ENCODE results near the gene RAD51AP1.

RAD51AP1 gene

DNA sequence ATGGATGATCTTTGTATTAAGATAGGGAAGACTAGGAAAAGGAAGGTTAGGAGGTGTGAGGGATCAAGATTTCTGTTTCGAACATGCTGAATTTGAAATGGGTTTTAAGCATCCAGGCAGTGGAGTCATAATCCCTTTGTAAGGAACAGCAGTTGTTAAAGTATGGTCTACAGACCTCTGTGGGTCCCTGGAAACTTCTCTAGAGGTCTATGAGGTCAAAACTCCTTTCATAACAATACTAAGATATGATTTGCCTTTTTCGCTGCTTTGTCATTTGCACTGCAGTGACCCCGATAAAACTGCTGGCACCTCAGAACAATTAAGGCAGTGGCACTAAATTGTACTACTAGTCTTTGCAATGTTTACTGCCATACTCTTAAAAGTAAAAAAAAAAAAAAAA lies 1.5 kb downstream of the RAD51AP1 start:
- Histone ChIP-seq H3K9ac (ENCODE audit: low read length) (peak overlapping the region; percentile 94), H3K9me3 (ENCODE audit: insufficient read depth, low read length) (no peaks in the 10 kb centered on the region), H3K79me2 (ENCODE audit: low read length) (peaks cover 57% of the 10 kb centered on the region), H3K4me1 (ENCODE audit: low read length) (peaks cover 40% of the 10 kb centered on the region), H3K4me2 (ENCODE audit: low read length) (peak overlapping the region; percentile 91), H4K20me1 (ENCODE audit: insufficient read depth, low read length) (no peaks in the 10 kb centered on the region), H3K27ac (ENCODE audit: low read length) (no peak overlapping the region), H3K36me3 (replicated peaks; ENCODE audit: low read depth, low read length) (peaks cover 24% of the 10 kb centered on the region), H3K4me3 (ENCODE audit: low read length) (peak overlapping the region; percentile 97), H2AFZ (ENCODE audit: low read depth, low read length) (no peak overlapping the region), H3K27me3 (ENCODE audit: low read depth, low read length) (no peaks in the 10 kb centered on the region)
- TF ChIP-seq EZH2phosphoT487 (IDR thresholded peaks at IDR 0.05; ENCODE audit: low read depth), result no peak
- TF ChIP-seq, protein P1, sequence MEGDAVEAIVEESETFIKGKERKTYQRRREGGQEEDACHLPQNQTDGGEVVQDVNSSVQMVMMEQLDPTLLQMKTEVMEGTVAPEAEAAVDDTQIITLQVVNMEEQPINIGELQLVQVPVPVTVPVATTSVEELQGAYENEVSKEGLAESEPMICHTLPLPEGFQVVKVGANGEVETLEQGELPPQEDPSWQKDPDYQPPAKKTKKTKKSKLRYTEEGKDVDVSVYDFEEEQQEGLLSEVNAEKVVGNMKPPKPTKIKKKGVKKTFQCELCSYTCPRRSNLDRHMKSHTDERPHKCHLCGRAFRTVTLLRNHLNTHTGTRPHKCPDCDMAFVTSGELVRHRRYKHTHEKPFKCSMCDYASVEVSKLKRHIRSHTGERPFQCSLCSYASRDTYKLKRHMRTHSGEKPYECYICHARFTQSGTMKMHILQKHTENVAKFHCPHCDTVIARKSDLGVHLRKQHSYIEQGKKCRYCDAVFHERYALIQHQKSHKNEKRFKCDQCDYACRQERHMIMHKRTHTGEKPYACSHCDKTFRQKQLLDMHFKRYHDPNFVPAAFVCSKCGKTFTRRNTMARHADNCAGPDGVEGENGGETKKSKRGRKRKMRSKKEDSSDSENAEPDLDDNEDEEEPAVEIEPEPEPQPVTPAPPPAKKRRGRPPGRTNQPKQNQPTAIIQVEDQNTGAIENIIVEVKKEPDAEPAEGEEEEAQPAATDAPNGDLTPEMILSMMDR (IDR thresholded peaks at IDR 0.05; ENCODE audit: low read depth, low read length), result no peak

DNA sequence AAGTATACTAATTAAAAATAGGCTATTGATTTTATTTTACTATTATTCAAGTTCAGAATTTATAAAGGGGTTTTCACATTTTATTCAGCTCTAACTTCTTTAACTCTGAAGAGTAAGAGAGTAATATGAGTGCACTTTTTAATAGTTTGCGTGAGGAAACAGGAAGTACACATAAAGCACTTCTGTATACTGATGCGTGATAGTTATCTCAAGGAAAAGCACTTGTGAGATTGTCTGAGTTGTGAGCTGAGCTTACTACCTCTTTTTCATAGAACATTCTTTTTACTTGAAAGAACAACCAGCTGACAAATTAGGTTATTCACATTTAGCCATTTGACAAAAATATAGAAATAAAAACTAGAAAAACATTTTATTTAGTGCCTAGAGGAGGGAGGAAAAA lies 1.9 kb downstream of the RAD51AP1 start:
- TF ChIP-seq EZH2phosphoT487 (IDR thresholded peaks at IDR 0.05; ENCODE audit: low read depth), result no peak
- TF ChIP-seq, protein P1 (IDR thresholded peaks at IDR 0.05; ENCODE audit: low read depth, low read length), result no peak
- Histone ChIP-seq H3K9ac (ENCODE audit: low read length) (no peak overlapping the region), H3K27ac (ENCODE audit: low read length) (no peak overlapping the region), H3K9me3 (ENCODE audit: insufficient read depth, low read length) (no peaks in the 10 kb centered on the region), H4K20me1 (ENCODE audit: insufficient read depth, low read length) (no peaks in the 10 kb centered on the region), H3K27me3 (ENCODE audit: low read depth, low read length) (no peaks in the 10 kb centered on the region), H3K4me3 (ENCODE audit: low read length) (peak overlapping the region; percentile 97; the same call in 1 of the 2 replicates), H3K4me2 (ENCODE audit: low read length) (peak overlapping the region; percentile 91), H3K79me2 (ENCODE audit: low read length) (peaks cover 57% of the 10 kb centered on the region), H3K36me3 (replicated peaks; ENCODE audit: low read depth, low read length) (peaks cover 25% of the 10 kb centered on the region), H3K4me1 (ENCODE audit: low read length) (peaks cover 36% of the 10 kb centered on the region), H2AFZ (ENCODE audit: low read depth, low read length) (no peak overlapping the region)

GRCh38 chr12:4545195-4545594 lies 6.5 kb downstream of the RAD51AP1 start:
- Histone ChIP-seq H3K79me2 (ENCODE audit: low read length) (peaks cover 21% of the 10 kb centered on the region), H3K27me3 (ENCODE audit: low read depth, low read length) (no peaks in the 10 kb centered on the region), H3K9me3 (ENCODE audit: insufficient read depth, low read length) (no peaks in the 10 kb centered on the region), H3K4me3 (ENCODE audit: low read length) (no peak overlapping the region), H4K20me1 (ENCODE audit: insufficient read depth, low read length) (no peaks in the 10 kb centered on the region), H3K9ac (ENCODE audit: low read length) (no peak overlapping the region), H3K4me1 (ENCODE audit: low read length) (peaks cover 9% of the 10 kb centered on the region), H3K36me3 (replicated peaks; ENCODE audit: low read depth, low read length) (peaks cover 47% of the 10 kb centered on the region), H3K27ac (ENCODE audit: low read length) (no peak overlapping the region), H2AFZ (ENCODE audit: low read depth, low read length) (no peak overlapping the region), H3K4me2 (ENCODE audit: low read length) (no peak overlapping the region)
- TF ChIP-seq EZH2phosphoT487 (IDR thresholded peaks at IDR 0.05; ENCODE audit: low read depth), result no peak
- TF ChIP-seq, protein P1 (IDR thresholded peaks at IDR 0.05; ENCODE audit: low read depth, low read length), result no peak

DNA sequence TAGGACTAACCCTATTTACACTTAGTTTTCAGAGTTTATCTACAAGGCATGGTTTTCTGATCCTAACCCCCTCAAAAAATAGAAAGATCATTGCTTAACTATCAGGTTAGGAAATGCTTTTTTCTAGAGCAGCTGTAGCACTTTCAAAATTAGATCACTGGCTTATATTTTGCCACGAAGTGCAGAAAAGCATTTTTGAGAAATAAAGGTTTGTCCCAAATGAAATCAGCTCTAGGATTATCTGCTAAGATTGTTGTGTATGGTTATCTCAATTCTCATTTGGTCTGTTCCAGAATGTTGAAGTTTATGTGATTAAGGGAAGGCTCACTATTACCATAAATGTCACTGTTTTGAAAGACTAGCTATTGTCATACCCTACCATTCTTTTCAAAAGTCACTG lies 13.5 kb downstream of the RAD51AP1 start:
- Histone ChIP-seq H3K36me3 (replicated peaks; ENCODE audit: low read depth, low read length) (peaks cover 43% of the 10 kb centered on the region), H3K27ac (ENCODE audit: low read length) (no peak overlapping the region), H3K4me1 (ENCODE audit: low read length) (no peaks in the 10 kb centered on the region), H3K9me3 (ENCODE audit: insufficient read depth, low read length) (no peaks in the 10 kb centered on the region), H4K20me1 (ENCODE audit: insufficient read depth, low read length) (no peaks in the 10 kb centered on the region), H3K4me2 (ENCODE audit: low read length) (no peak overlapping the region), H3K79me2 (ENCODE audit: low read length) (no peaks in the 10 kb centered on the region), H3K9ac (ENCODE audit: low read length) (no peak overlapping the region), H2AFZ (ENCODE audit: low read depth, low read length) (no peak overlapping the region), H3K4me3 (ENCODE audit: low read length) (no peak overlapping the region), H3K27me3 (ENCODE audit: low read depth, low read length) (no peaks in the 10 kb centered on the region)
- no peak for TF ChIP-seq EZH2phosphoT487 (IDR thresholded peaks at IDR 0.05; ENCODE audit: low read depth)
- TF ChIP-seq, protein P1 (IDR thresholded peaks at IDR 0.05; ENCODE audit: low read depth, low read length), result no peak
